AG04450 (cell line): ENCODE results near the gene NFAT5. TPM values are rescaled to one million over a fixed set of nuclear protein-coding genes. Genes with fewer than 3 reads are reported as not detected.

Experiments used
- CTCF ChIA-PET: fragments of 300-600, 350-600 bp; formaldehyde crosslinking; extraction: SDS; loops from one replicate; lab custom pipeline; 2022; ENCODE audit warnings: antibody characterized with exemption, inconsistent platforms; lab: Charles Lee
- POLR2A ChIA-PET: fragments of 350-600 bp; formaldehyde crosslinking; extraction: SDS; loops from one replicate; lab custom pipeline; 2021; ENCODE audit warnings: antibody characterized with exemption, inconsistent platforms; lab: Yijun Ruan, JAX
- DNase-seq: peaks from one replicate; pipeline ENCODE4 v3.0.0-alpha.2; 2011; ENCODE audit warnings: low read depth, low spot score
- H3K27ac ChIP-seq: one replicate; pipeline ENCODE4 v1.5.1; 2012; ENCODE audit warnings: low read depth, low read length, control low read depth
- H3K27me3 ChIP-seq: one replicate; pipeline ENCODE4 v1.6.0; 2012; ENCODE audit warnings: low read length; ENCODE audit not compliant: control insufficient read depth, insufficient read depth
- H3K4me3 ChIP-seq: 2 replicates; pipeline ENCODE4 v1.5.1; 2011; ENCODE audit warnings: mild to moderate bottlenecking, low read depth, low read length, control low read depth
- H3K9me3 ChIP-seq: 2 replicates; pipeline ENCODE4 v1.5.1; 2012; ENCODE audit warnings: low read length; ENCODE audit not compliant: control insufficient read depth, insufficient read depth
- polyA plus RNA-seq: library from polyadenylated mRNA; depleted of rRNA; stranded (reverse); fragments of >200 nt; gene quantifications from 2 replicates; pipeline ENCODE4 v1.2.3, GENCODE V29; 2011
- TF ChIP-seq, protein P1 (sequence below): IDR thresholded peaks from 2 replicates; pipeline ENCODE4 v1.5.1; 2011; ENCODE audit warnings: low read depth, low read length, control low read depth, inconsistent platforms

The NFAT5 gene
- polyA plus RNA-seq, 1 experiment, result 36.9 TPM

- no peaks in the 10 kb centered on the region for H3K27me3 ChIP-seq
- H3K9me3 ChIP-seq, result no peaks in the 10 kb centered on the region; the same call in 1 of the 2 replicates
- ChIA-PET CTCF (interaction anchor here (1.2 kb wide), 1 partner anchor 9 kb away, joined by 3 read pairs; the partner anchor contains the start of gene NOB1), POLR2A (no interaction called here)
- H3K4me3 ChIP-seq, result no peak overlapping the region
- DNase-seq, result no peak
- no peak overlapping the region for H3K27ac ChIP-seq
- TF ChIP-seq, protein P1, sequence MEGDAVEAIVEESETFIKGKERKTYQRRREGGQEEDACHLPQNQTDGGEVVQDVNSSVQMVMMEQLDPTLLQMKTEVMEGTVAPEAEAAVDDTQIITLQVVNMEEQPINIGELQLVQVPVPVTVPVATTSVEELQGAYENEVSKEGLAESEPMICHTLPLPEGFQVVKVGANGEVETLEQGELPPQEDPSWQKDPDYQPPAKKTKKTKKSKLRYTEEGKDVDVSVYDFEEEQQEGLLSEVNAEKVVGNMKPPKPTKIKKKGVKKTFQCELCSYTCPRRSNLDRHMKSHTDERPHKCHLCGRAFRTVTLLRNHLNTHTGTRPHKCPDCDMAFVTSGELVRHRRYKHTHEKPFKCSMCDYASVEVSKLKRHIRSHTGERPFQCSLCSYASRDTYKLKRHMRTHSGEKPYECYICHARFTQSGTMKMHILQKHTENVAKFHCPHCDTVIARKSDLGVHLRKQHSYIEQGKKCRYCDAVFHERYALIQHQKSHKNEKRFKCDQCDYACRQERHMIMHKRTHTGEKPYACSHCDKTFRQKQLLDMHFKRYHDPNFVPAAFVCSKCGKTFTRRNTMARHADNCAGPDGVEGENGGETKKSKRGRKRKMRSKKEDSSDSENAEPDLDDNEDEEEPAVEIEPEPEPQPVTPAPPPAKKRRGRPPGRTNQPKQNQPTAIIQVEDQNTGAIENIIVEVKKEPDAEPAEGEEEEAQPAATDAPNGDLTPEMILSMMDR, result no peak
Observed at GRCh38 chr16:69745232-69745612, 179.5 kb downstream of the NFAT5 start.

DNA sequence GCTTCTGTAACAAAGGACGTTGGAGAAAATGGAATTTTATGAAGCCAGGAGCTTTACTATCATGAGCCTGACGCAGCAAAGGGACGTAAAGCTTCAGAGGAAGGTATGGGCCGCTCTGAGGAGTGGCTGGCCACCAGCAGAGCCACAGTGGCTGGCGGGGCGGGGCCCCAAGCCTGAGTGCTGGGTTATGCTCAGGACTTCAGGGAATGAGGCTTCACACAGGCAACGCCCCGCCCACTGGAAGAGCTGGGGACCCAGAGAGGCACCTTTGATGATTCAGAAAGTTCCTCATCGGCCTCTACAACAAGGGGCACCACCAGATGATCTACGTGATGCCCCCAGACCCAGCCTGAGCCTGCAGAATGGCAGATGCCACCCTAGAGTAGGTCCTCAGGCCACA is 180.2 kb downstream of the NFAT5 start:
- Histone ChIP-seq H3K27ac (no peak overlapping the region), H3K27me3 (no peaks in the 10 kb centered on the region), H3K9me3 (no peaks in the 10 kb centered on the region; the same call in 1 of the 2 replicates), H3K4me3 (no peak overlapping the region)
- ChIA-PET CTCF (interaction anchor here (1.1 to 1.2 kb wide), 2 partner anchors 9 to 37 kb away, joined by 3 read pairs; partner anchors contain the start of gene NOB1), POLR2A (interaction anchor here (0.9 kb wide), 1 partner anchor 9 kb away, joined by 4 read pairs; the partner anchor contains the start of gene NOB1)
- DNase-seq, result no peak
- TF ChIP-seq, protein P1, result no peak

GRCh38 chr16:69747115-69747514 is 181.3 kb downstream of the NFAT5 start:
- ChIA-PET POLR2A (interaction anchor here (0.9 kb wide), 1 partner anchor 8 kb away, joined by 4 read pairs; the partner anchor contains the start of gene NOB1), CTCF (no interaction called here)
- no peak overlapping the region for H3K4me3 ChIP-seq
- TF ChIP-seq, protein P1, result no peak
- no peaks in the 10 kb centered on the region for H3K27me3 ChIP-seq
- H3K27ac ChIP-seq, result no peak overlapping the region
- DNase-seq, result no peak
- H3K9me3 ChIP-seq, result no peaks in the 10 kb centered on the region; the same call in 1 of the 2 replicates

DNA sequence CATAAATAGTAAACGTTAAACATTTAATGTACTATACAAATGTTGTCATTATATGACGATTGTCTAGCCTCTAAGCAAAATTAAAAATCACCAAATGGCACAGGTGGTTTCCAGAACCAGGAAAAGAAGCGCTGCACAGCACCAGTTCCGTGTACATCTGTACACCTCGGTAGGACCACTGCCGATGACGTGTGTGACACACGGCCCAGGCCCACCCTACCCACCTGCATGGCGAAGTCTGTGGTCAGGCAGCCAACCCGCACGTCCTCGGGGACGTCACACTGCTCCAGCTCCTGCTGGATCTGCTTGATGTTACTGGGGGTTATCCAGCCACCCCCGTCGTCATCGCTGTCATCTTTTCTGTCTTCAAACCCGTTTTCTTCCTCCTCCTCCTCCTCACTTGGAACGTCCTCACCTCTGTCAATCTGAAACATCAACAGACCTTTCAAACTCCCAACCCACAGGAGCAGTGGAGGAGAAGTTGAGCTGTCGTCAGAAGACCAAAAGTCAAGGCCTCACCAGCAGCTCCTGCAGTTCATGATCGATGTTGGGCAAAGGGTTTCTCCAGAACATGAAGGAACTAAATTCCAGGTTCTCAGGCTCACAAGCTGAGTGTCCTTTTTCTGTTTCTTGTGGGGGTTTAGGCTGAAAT is 183.1 kb downstream of the NFAT5 start:
- ChIA-PET CTCF (interaction anchor here (0.9 kb wide), 2 partner anchors 8 to 295 kb away, joined by 4 to 15 read pairs; no protein-coding TSS in a partner anchor), POLR2A (no interaction called here)
- TF ChIP-seq, protein P1, result no peak
- Histone ChIP-seq H3K27me3 (no peaks in the 10 kb centered on the region), H3K9me3 (no peaks in the 10 kb centered on the region), H3K4me3 (no peak overlapping the region), H3K27ac (no peak overlapping the region)
- DNase-seq, result no peak

- POLR2A ChIA-PET, result interaction anchor here (1.0 to 2.3 kb wide), 6 partner anchors 13 to 357 kb away, joined by 3 to 18 read pairs (median 6); partner anchors contain the start of gene NQO1
Observed at GRCh38 chr16:69754143-69754468, 188.3 kb downstream of the NFAT5 start.

More at GRCh38 chr16:69754143-69754468, 188.3 kb downstream of the NFAT5 start:
- Histone ChIP-seq H3K4me3 (peak overlapping the region; percentile 100), H3K27me3 (peaks cover 4% of the 10 kb centered on the region), H3K27ac (no peak overlapping the region), H3K9me3 (peaks cover 5% of the 10 kb centered on the region; the same call in 1 of the 2 replicates)
- CTCF ChIA-PET, result interaction anchor here (0.5 to 5.4 kb wide), 56 partner anchors 8 to 410 kb away, joined by 3 to 61 read pairs (median 4); partner anchors contain the start of genes NQO1, TERF2 and WWP2
- DNase-seq, result no peak
- TF ChIP-seq, protein P1, result no peak
